Activated naive CD4-positive, alpha-beta T cell treated with anti-CD3 and anti-CD28 coated beads, Interleukin-2, amount 50 U/mL, for 72 hours (primary cell): ENCODE measurements around the gene CASP10. TPM values are rescaled to one million over a fixed set of nuclear protein-coding genes. Genes with fewer than 3 reads are reported as not detected.
"Not testable (repeated sequence)": the region's sequence is repeated elsewhere in the genome, so short reads cannot be mapped to it uniquely, and the experiment has no call there.

Source experiments
- ATAC-seq, 2 donors: fragments of 150-1000 bp; cut with Tn5 transposase; 2 replicates each; pipeline ENCODE4 v1.10.0; 2021; ENCODE audit warnings: mild to moderate bottlenecking in 2 of 2, moderate library complexity in 2 of 2
- DNase-seq, 2 donors: peaks; one replicate each; pipeline ENCODE4 v3.0.0; 2021 to 2022; ENCODE audit warnings: low spot score in 2 of 2
- H3K27ac Mint-ChIP-seq, 2 donors: one replicate each; pipeline ENCODE4 v1.8.0; 2022; ENCODE audit warnings: mild to moderate bottlenecking in 2 of 2, mixed read lengths in 2 of 2
- H3K36me3 Mint-ChIP-seq, 2 donors: one replicate each; pipeline ENCODE4 v1.8.0; 2022; ENCODE audit warnings: mixed read lengths in 2 of 2
- H3K9me3 Mint-ChIP-seq, 2 donors: one replicate each; pipeline ENCODE4 v1.8.0; 2022; ENCODE audit warnings: mixed read lengths in 2 of 2
- total RNA-seq, 2 donors: library from RNA; stranded (reverse); gene quantifications; one replicate each; pipeline ENCODE4 v1.2.3, GENCODE V29; 2022

Gene CASP10
- total RNA-seq, 2 donors from 2014 or later = 23.5 to 25.1 TPM

DNA sequence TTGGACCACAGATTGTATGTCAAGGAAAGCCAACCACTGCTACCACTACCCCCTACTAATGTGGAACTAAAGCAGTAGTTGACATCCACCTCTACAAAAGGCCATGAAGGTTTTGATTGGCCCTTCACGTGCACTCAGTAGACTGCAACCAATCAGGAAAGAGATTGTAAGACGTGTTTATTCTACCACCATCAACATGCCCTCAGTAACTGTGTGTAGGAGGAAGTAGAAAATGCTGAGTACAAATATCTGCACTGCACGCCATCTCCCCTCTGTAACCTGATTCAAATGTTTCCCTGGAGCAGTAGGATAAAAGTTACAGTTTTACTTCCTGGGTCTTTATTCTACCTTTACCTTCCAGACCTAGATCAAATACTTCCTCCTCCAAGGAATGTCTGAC is 2.9 kb upstream of the CASP10 start:
- DNase-seq (no peak), ATAC-seq (no peak)
- peaks cover 15 to 17% of the 10 kb centered on the region in 2 donors for H3K36me3 Mint-ChIP-seq
- H3K9me3 Mint-ChIP-seq = no peaks in the 10 kb centered on the region
- no peak overlapping the region for H3K27ac Mint-ChIP-seq

DNA sequence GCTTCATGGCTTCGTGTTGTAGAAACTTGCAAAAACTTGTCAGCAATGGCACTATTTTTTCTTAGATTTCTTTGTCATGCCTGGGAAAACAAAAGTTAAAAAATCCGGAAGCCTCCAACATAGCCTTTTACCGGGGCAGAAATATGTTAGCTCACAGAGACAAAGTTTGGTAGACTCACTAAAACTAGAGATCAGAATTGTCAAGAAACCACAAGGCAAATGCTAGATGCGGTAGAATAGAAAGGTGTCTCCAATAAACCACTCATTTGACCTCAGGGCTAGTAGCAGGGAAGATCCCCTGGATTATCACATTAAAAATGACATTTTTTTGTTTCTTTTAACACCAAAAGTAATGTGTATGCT is 405 bp downstream of the CASP10 start:
- peaks cover 0 to 5% of the 10 kb centered on the region in 2 donors for H3K9me3 Mint-ChIP-seq
- ATAC-seq (peak in 1 of 2 donors; percentile 39), DNase-seq (no peak)
- peaks cover 39 to 43% of the 10 kb centered on the region in 2 donors for H3K36me3 Mint-ChIP-seq
- peak overlapping the region; percentile 96 for H3K27ac Mint-ChIP-seq

GRCh38 chr2:201183835-201184234 is 894 bp downstream of the CASP10 start:
- DNase-seq, H3K9me3 Mint-ChIP-seq: not testable (repeated sequence)
- H3K27ac Mint-ChIP-seq = peak overlapping the region; percentile 96 to 98
- ATAC-seq = peak; percentile 25 to 30
- H3K36me3 Mint-ChIP-seq = peaks cover 42 to 47% of the 10 kb centered on the region in 2 donors

DNA sequence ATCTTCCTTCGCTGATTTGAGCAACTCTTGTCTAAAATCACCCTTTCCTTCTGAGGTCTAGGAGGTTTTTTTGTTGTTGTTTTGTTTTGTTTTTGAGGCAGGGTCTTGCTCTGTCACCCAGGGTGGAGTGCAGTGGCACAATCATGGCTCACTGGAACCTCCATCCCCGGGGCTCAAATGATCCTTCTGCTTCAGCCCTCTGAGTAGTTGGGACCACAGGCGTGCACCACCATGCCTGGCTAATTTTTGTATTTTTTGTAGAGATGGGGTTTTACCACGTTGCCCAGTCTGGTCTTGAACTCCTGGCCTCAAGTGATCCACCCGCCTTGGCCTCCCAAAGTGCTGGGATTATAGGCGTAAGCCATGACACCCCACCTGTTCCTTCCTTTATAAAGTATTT is 1.3 kb downstream of the CASP10 start:
- Mint-ChIP-seq H3K36me3 (peaks cover 42 to 47% of the 10 kb centered on the region in 2 donors), H3K27ac (peak overlapping the region; percentile 96 to 98)
- DNase-seq, H3K9me3 Mint-ChIP-seq: not testable (repeated sequence)
- ATAC-seq = peak; percentile 28 to 29

- DNase-seq = no peak
- Mint-ChIP-seq H3K9me3 (peaks cover 0 to 5% of the 10 kb centered on the region in 2 donors), H3K36me3 (peaks cover 42 to 53% of the 10 kb centered on the region in 2 donors), H3K27ac (peak overlapping the region; percentile 85 to 96)
- ATAC-seq = no peak
Observed at GRCh38 chr2:201185863-201186262, 2.9 kb downstream of the CASP10 start.

DNA sequence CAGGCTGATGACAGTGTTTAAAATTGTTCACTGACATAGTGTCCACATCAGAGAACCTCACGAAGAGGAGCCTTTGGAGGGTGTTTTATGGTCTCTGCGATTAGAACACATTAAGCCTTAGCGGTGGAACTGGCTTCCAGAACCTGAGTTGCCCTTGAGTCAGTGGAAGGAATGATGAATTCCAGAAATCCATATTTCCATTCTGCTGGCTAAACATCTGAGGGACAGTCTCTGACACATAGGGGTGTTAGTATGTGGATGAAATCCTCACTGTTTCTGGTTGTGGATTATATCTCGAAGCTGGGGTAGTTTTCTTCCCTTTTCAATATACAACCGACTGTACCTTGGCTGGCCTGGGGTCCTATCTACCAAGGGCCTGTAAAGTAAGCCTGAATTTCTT is 4.0 kb downstream of the CASP10 start:
- Mint-ChIP-seq H3K36me3 (peaks cover 42 to 59% of the 10 kb centered on the region in 2 donors), H3K9me3 (peaks cover 0 to 5% of the 10 kb centered on the region in 2 donors), H3K27ac (peak overlapping the region in 1 of 2 donors; percentile 96)
- ATAC-seq (no peak), DNase-seq (no peak)

GRCh38 chr2:201188449-201188848 is 5.5 kb downstream of the CASP10 start:
- Mint-ChIP-seq H3K9me3 (peaks cover 0 to 5% of the 10 kb centered on the region in 2 donors), H3K27ac (peak overlapping the region in 1 of 2 donors; percentile 50), H3K36me3 (peaks cover 35 to 60% of the 10 kb centered on the region in 2 donors)
- ATAC-seq (no peak), DNase-seq (no peak)

GRCh38 chr2:201191132-201191875 is 8.4 kb downstream of the CASP10 start:
- no peak for DNase-seq
- H3K36me3 Mint-ChIP-seq = peaks cover 22 to 59% of the 10 kb centered on the region in 2 donors

DNA sequence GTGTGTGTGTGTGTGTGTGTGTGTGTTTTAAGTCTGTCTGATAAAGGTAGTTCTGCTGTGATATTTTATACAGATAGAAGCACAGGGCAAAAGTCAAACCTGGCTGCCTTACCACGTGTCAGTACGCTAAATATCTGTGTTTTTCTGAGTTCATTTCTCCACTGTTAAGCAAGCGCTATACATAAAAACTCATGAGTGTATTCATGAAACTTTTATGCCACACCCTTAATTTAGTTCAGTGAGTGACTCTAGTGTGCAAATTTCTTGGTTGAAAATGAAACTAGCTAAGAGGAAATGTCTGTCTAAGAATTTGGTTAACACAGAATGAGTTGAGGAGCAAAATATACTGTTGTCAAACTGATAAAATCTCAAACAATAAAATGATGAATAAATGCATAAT is 11.2 kb downstream of the CASP10 start:
- Mint-ChIP-seq H3K9me3 (no peaks in the 10 kb centered on the region), H3K36me3 (peaks cover 15 to 47% of the 10 kb centered on the region in 2 donors), H3K27ac (peak overlapping the region in 1 of 2 donors; percentile 37)
- DNase-seq = no peak
- peak; percentile 92 to 93 for ATAC-seq

More at GRCh38 chr2:201191132-201191875, 8.4 kb downstream of the CASP10 start:
- Mint-ChIP-seq H3K9me3 (peaks cover 0 to 5% of the 10 kb centered on the region in 2 donors), H3K27ac (no peak overlapping the region)
- ATAC-seq = peak; percentile 38 to 43

- H3K36me3 Mint-ChIP-seq = peaks cover 15 to 51% of the 10 kb centered on the region in 2 donors
- no peak for ATAC-seq
- no peaks in the 10 kb centered on the region for H3K9me3 Mint-ChIP-seq
- H3K27ac Mint-ChIP-seq = no peak overlapping the region
- DNase-seq = no peak
Observed at GRCh38 chr2:201195331-201195730, 12.4 kb downstream of the CASP10 start.

DNA sequence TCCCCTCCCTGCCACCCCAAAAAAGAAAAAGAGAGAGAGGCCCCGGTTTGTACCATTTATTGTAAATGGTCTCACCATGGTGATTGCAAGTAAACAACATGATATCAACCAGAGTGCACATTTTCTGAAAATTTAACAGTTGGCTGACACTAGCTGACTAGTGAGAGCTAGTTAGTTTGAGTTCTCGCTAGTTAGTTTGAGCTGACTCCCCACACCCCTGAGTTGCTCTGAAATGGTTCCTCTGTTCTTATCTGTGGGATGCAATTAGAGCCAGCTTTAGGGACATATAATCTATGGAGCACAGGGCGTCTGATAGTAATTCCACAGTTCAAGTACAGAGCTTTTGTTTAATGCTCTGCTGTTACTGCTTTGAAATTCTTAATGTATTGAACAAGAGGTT is 13.1 kb downstream of the CASP10 start:
- peaks cover 15 to 49% of the 10 kb centered on the region in 2 donors for H3K36me3 Mint-ChIP-seq
- H3K9me3 Mint-ChIP-seq = no peaks in the 10 kb centered on the region
- no peak overlapping the region for H3K27ac Mint-ChIP-seq
- DNase-seq (no peak), ATAC-seq (no peak)

GRCh38 chr2:201196803-201197202 is 13.9 kb downstream of the CASP10 start:
- H3K9me3 Mint-ChIP-seq = no peaks in the 10 kb centered on the region
- ATAC-seq (no peak), DNase-seq (no peak)
- H3K27ac Mint-ChIP-seq = no peak overlapping the region
- peaks cover 15 to 43% of the 10 kb centered on the region in 2 donors for H3K36me3 Mint-ChIP-seq

DNA sequence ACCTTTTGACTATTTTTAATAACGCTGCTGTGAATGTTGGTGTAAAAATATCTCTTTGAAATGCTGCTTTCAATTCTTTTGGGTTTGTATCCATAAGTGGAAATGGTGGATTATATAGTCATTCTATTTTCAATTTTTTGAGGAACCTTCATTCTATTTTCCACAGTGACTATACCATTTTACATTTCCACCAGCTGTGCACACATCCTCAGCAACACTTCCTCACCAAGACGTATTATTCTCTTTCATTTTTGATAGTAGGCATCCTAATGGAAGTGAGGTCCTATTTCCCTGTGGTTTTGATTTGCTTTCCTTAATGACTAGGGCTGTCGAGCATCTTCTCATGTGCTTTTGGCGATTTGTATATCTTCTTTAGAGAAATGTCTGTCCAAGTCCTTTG is 14.8 kb downstream of the CASP10 start:
- no peak for ATAC-seq
- Mint-ChIP-seq H3K27ac (no peak overlapping the region), H3K36me3 (peaks cover 15 to 40% of the 10 kb centered on the region in 2 donors), H3K9me3 (no peaks in the 10 kb centered on the region)
- no peak for DNase-seq

DNA sequence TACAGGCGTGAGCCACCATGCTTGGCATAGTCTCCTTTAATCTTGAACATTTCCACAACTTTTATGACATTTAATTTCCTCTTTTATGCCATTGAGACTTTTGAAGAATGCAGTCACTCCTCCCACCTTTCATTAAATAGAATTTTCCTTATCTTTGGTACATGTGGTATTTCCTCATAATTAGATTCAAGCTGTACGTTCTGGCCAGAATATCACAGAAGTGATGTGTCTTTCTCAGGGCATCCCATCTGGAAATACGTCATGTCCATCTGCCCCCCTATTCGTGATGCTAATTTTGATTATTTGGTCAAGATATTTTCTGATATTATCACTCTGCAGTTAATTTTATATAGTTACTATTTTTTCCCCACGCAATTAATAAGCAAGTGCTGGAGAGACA is 16.9 kb downstream of the CASP10 start:
- Mint-ChIP-seq H3K27ac (no peak overlapping the region), H3K36me3 (peaks cover 15 to 34% of the 10 kb centered on the region in 2 donors), H3K9me3 (no peaks in the 10 kb centered on the region)
- DNase-seq (no peak), ATAC-seq (no peak)

DNA sequence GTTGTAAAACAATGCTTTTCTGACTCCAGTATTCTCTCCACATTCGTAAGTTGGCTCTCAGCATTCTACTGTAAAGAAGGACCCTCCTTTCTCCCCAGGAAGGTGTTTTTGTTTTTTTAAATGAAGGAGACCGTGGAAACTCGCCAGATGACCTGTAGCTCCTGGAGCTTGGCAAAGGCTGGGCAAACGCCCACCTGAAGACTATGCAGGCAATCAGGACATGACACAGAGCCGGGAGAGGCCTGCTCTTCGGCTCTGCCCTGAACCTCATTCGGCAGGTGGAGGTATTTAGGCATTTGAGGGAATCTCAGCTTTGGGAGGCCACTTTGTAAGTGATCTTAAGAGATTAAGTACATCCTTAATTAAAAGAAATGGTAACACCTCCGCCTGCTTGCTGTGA is 17.4 kb downstream of the CASP10 start:
- no peak for DNase-seq
- Mint-ChIP-seq H3K36me3 (peaks cover 15 to 32% of the 10 kb centered on the region in 2 donors), H3K9me3 (no peaks in the 10 kb centered on the region), H3K27ac (no peak overlapping the region)
- no peak for ATAC-seq

GRCh38 chr2:201201371-201201770 is 18.4 kb downstream of the CASP10 start:
- DNase-seq = no peak
- H3K9me3 Mint-ChIP-seq = no peaks in the 10 kb centered on the region
- H3K27ac Mint-ChIP-seq = no peak overlapping the region
- peaks cover 6 to 22% of the 10 kb centered on the region in 2 donors for H3K36me3 Mint-ChIP-seq
- ATAC-seq = no peak

- H3K36me3 Mint-ChIP-seq = peaks cover 0 to 29% of the 10 kb centered on the region in 2 donors
- ATAC-seq = no peak
- DNase-seq = no peak
- no peak overlapping the region for H3K27ac Mint-ChIP-seq
- no peaks in the 10 kb centered on the region for H3K9me3 Mint-ChIP-seq
Observed at GRCh38 chr2:201203916-201204654, 21.1 kb downstream of the CASP10 start.
